Measurements from ENCODE around the gene CACNB4. TPM values are rescaled to one million over a fixed set of nuclear protein-coding genes. Genes with fewer than 3 reads are reported as not detected.

Gene CACNB4
- polyA plus RNA-seq, 1 donor from 2014 or later, result 29.0 TPM

DNA sequence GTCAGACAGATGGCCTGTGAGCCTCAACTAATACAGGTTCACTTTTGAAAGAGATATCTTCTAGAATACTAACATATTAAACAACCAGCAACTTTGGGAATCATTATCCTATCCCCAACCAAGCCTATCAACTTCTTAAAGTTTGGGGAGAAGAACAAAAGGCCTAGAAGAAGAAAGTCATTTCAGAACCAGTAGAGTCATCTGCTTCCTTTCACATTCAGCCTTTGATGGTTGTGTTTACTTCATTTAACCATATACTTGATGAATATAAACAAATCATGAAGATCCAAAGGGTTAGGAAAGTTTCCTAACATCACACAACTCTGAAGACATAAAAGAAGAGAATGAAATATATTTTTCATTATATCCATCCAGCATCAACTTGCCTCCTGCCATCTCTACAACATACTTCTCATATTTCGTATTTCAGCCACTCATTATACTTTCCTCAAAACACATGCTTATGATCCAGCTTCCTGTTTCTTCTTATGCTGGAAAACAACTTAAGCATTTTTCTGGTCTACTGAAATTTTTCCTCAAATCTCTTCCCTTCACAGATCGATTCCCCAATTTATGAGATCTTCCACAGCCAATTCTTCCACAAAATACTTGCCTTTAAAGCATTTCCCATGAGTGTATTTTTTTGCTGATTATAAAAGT, 114.3 kb downstream of the CACNB4 start:
- TF ChIP-seq, protein P1, sequence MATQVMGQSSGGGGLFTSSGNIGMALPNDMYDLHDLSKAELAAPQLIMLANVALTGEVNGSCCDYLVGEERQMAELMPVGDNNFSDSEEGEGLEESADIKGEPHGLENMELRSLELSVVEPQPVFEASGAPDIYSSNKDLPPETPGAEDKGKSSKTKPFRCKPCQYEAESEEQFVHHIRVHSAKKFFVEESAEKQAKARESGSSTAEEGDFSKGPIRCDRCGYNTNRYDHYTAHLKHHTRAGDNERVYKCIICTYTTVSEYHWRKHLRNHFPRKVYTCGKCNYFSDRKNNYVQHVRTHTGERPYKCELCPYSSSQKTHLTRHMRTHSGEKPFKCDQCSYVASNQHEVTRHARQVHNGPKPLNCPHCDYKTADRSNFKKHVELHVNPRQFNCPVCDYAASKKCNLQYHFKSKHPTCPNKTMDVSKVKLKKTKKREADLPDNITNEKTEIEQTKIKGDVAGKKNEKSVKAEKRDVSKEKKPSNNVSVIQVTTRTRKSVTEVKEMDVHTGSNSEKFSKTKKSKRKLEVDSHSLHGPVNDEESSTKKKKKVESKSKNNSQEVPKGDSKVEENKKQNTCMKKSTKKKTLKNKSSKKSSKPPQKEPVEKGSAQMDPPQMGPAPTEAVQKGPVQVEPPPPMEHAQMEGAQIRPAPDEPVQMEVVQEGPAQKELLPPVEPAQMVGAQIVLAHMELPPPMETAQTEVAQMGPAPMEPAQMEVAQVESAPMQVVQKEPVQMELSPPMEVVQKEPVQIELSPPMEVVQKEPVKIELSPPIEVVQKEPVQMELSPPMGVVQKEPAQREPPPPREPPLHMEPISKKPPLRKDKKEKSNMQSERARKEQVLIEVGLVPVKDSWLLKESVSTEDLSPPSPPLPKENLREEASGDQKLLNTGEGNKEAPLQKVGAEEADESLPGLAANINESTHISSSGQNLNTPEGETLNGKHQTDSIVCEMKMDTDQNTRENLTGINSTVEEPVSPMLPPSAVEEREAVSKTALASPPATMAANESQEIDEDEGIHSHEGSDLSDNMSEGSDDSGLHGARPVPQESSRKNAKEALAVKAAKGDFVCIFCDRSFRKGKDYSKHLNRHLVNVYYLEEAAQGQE (IDR thresholded peaks at IDR 0.05; ENCODE audit: borderline replicate concordance), result no peak
- TF ChIP-seq MXI1 (conservative IDR thresholded peaks at IDR 0.05; ENCODE audit: poor library complexity, severe bottlenecking) (no peak), TAF1 (IDR thresholded peaks at IDR 0.05; ENCODE audit: low read depth) (no peak)
- Histone ChIP-seq H3K27me3 (ENCODE audit: insufficient read depth, low read depth, low read length) (no peaks in the 10 kb centered on the region), H3K4me2 (ENCODE audit: low read length) (no peak overlapping the region), H4K20me1 (ENCODE audit: insufficient read depth) (no peaks in the 10 kb centered on the region), H3K4me3 (ENCODE audit: low read length) (no peak overlapping the region), H3K9me3 (ENCODE audit: low read length) (no peaks in the 10 kb centered on the region), H3K36me3 (ENCODE audit: insufficient read depth, low read length) (no peaks in the 10 kb centered on the region), H2AFZ (ENCODE audit: low read depth, low read length) (no peak overlapping the region), H3K9me2 (ENCODE audit: insufficient read depth, low read length) (no peaks in the 10 kb centered on the region), H3K79me2 (replicated peaks; ENCODE audit: insufficient read depth, low read length) (no peaks in the 10 kb centered on the region), H3F3A (ENCODE audit: insufficient read depth, low read length, poor library complexity, severe bottlenecking) (no peaks in the 10 kb centered on the region), H3K27ac (ENCODE audit: low read length) (no peak overlapping the region), H3K9ac (ENCODE audit: low read length) (no peak overlapping the region)

DNA sequence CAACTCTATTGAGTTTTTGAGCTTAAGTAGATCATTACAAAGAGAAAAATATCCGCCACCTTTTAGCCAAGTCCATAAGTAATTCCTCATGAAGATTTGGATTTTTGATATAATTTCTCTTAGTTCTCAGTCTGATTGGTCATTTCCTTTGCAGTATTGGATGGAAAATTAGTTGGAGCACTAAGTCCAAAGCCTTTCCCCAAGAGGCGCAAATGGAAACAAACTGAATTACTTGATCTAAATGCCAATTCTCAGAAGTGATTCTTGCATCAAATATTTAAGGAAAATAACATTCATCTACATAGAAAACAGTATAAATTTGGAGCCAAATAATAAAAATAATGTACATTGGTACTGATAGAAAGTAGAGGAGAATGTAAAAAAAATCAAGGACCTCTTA, 115.6 kb downstream of the CACNB4 start:
- Histone ChIP-seq H3K27me3 (ENCODE audit: insufficient read depth, low read depth, low read length) (no peaks in the 10 kb centered on the region), H3K4me2 (ENCODE audit: low read length) (no peak overlapping the region), H3K9me2 (ENCODE audit: insufficient read depth, low read length) (no peaks in the 10 kb centered on the region), H3K27ac (ENCODE audit: low read length) (no peak overlapping the region), H3K9me3 (ENCODE audit: low read length) (no peaks in the 10 kb centered on the region), H3K36me3 (ENCODE audit: insufficient read depth, low read length) (no peaks in the 10 kb centered on the region), H3K9ac (ENCODE audit: low read length) (no peak overlapping the region), H3F3A (ENCODE audit: insufficient read depth, low read length, poor library complexity, severe bottlenecking) (no peaks in the 10 kb centered on the region), H3K79me2 (replicated peaks; ENCODE audit: insufficient read depth, low read length) (no peaks in the 10 kb centered on the region), H2AFZ (ENCODE audit: low read depth, low read length) (no peak overlapping the region), H3K4me3 (ENCODE audit: low read length) (no peak overlapping the region), H4K20me1 (ENCODE audit: insufficient read depth) (no peaks in the 10 kb centered on the region)
- no peak for TF ChIP-seq POLR2AphosphoS5 (IDR thresholded peaks at IDR 0.05)

DNA sequence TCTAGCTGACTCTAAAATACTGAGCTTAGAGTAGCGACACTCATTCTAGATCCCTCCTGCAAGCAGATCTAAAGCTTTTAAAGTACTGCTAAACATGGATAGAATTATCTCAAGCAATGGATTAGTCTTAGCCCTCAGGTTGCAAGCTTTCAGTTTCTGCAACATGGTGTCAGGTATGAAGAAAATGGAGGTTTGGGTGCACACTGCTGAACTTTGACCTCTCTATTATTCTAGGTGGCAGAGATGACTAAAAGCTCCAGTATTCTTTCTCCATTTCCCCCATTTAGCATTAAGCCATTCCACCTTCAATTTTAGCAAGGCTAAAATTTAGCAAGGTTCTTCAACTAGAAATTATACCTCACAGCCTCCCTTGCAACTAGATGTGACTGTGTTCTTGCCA, 117.0 kb downstream of the CACNB4 start:
- TF ChIP-seq POLR2AphosphoS5 (IDR thresholded peaks at IDR 0.05) (no peak), RAD21 (conservative IDR thresholded peaks at IDR 0.05) (no peak), EZH2 (IDR thresholded peaks at IDR 0.05; ENCODE audit: borderline replicate concordance, insufficient read depth, low read length, poor library complexity, severe bottlenecking) (no peak), MXI1 (conservative IDR thresholded peaks at IDR 0.05; ENCODE audit: poor library complexity, severe bottlenecking) (no peak), TAF1 (IDR thresholded peaks at IDR 0.05; ENCODE audit: low read depth) (no peak), SMC3 (conservative IDR thresholded peaks at IDR 0.05; ENCODE audit: poor library complexity) (no peak), EP300 (conservative IDR thresholded peaks at IDR 0.05; ENCODE audit: poor library complexity, severe bottlenecking) (no peak)
- TF ChIP-seq, protein P2, sequence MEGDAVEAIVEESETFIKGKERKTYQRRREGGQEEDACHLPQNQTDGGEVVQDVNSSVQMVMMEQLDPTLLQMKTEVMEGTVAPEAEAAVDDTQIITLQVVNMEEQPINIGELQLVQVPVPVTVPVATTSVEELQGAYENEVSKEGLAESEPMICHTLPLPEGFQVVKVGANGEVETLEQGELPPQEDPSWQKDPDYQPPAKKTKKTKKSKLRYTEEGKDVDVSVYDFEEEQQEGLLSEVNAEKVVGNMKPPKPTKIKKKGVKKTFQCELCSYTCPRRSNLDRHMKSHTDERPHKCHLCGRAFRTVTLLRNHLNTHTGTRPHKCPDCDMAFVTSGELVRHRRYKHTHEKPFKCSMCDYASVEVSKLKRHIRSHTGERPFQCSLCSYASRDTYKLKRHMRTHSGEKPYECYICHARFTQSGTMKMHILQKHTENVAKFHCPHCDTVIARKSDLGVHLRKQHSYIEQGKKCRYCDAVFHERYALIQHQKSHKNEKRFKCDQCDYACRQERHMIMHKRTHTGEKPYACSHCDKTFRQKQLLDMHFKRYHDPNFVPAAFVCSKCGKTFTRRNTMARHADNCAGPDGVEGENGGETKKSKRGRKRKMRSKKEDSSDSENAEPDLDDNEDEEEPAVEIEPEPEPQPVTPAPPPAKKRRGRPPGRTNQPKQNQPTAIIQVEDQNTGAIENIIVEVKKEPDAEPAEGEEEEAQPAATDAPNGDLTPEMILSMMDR (IDR thresholded peaks at IDR 0.05; ENCODE audit: poor library complexity, severe bottlenecking), result no peak
- TF ChIP-seq, protein P1 (IDR thresholded peaks at IDR 0.05; ENCODE audit: borderline replicate concordance), result no peak
- no peak overlapping the region for H3K9ac ChIP-seq (ENCODE audit: low read length)
- H3K27ac ChIP-seq (ENCODE audit: low read length), result no peak overlapping the region
- no peaks in the 10 kb centered on the region for H3K79me2 ChIP-seq (replicated peaks; ENCODE audit: insufficient read depth, low read length)
- H3K9me3 ChIP-seq (ENCODE audit: low read length), result no peaks in the 10 kb centered on the region
- H3K36me3 ChIP-seq (ENCODE audit: insufficient read depth, low read length), result no peaks in the 10 kb centered on the region
- no peak overlapping the region for H3K4me2 ChIP-seq (ENCODE audit: low read length)
- H4K20me1 ChIP-seq (ENCODE audit: insufficient read depth), result no peaks in the 10 kb centered on the region
- no peak overlapping the region for H3K4me3 ChIP-seq (ENCODE audit: low read length)
- no peaks in the 10 kb centered on the region for H3K27me3 ChIP-seq (ENCODE audit: insufficient read depth, low read depth, low read length)
- no peak overlapping the region for H2AFZ ChIP-seq (ENCODE audit: low read depth, low read length)
- H3K9me2 ChIP-seq (ENCODE audit: insufficient read depth, low read length), result no peaks in the 10 kb centered on the region
- H3F3A ChIP-seq (ENCODE audit: insufficient read depth, low read length, poor library complexity, severe bottlenecking), result no peaks in the 10 kb centered on the region
